ENCODE results near the gene FSIP1.

DNA sequence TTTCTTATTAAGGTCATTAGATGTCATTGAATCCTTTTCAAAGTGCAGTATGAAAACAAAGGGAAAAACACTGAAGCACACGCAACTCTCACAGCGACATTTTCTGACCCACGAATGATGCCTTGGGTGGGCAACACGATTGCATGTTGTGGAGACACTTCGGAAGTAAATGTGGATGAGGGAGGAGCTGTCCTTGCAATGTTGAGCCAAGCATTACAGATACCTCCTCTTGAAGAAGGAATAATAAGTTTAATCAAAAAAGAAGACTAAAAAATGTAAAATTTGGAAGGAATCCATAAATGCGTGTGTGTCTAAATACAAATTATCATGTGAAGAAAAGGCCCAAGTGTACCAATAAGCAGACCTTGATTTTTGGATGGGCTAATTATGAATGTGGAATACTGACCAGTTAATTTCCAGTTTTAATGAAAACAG lies 184.9 kb downstream of the FSIP1 start:
- TF ChIP-seq, protein P1, sequence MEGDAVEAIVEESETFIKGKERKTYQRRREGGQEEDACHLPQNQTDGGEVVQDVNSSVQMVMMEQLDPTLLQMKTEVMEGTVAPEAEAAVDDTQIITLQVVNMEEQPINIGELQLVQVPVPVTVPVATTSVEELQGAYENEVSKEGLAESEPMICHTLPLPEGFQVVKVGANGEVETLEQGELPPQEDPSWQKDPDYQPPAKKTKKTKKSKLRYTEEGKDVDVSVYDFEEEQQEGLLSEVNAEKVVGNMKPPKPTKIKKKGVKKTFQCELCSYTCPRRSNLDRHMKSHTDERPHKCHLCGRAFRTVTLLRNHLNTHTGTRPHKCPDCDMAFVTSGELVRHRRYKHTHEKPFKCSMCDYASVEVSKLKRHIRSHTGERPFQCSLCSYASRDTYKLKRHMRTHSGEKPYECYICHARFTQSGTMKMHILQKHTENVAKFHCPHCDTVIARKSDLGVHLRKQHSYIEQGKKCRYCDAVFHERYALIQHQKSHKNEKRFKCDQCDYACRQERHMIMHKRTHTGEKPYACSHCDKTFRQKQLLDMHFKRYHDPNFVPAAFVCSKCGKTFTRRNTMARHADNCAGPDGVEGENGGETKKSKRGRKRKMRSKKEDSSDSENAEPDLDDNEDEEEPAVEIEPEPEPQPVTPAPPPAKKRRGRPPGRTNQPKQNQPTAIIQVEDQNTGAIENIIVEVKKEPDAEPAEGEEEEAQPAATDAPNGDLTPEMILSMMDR (IDR thresholded peaks at IDR 0.05): no peak
- TF ChIP-seq POLR2AphosphoS5 (IDR thresholded peaks at IDR 0.05): peak; percentile 84
- TF ChIP-seq EP300 (IDR thresholded peaks at IDR 0.05): no peak
- peak; percentile 12 to 45 for TF ChIP-seq POLR2A (IDR thresholded peaks at IDR 0.05)

Measured in gastroesophageal sphincter (tissue), 3 donors.